H1 (cell line): Measurements from ENCODE around the gene DMRT1. TPM values are rescaled to one million over a fixed set of nuclear protein-coding genes. Genes with fewer than 3 reads are reported as not detected.

Experiments used
- POLR2AphosphoS5 ChIP-seq: IDR thresholded peaks from 2 replicates; pipeline ENCODE4 v1.6.1; 2011; ENCODE audit warnings: low read depth, low read length
- RAD21 ChIP-seq, 2 experiments: IDR thresholded peaks in 1 of 2; conservative IDR thresholded peaks in 1 of 2; 2 replicates each; pipeline ENCODE4 v1.6.1; 2011; ENCODE audit warnings: low read depth in 2 of 2, low read length in 2 of 2, improper control_type of control experiment in 1 of 2, inconsistent platforms in 1 of 2, mild to moderate bottlenecking in 1 of 2, moderate library complexity in 1 of 2
- polyA plus RNA-seq, 7 experiments: library from polyadenylated mRNA; depleted of rRNA in 3 of 7; stranded (reverse) in 5 of 7; unstranded in 2 of 7; fragments of >200 nt in 5 of 7; fragments of 200-250 nt in 2 of 7; gene quantifications; 1 replicate in 5 of 7; 2 replicates in 1 of 7; 4 replicates in 1 of 7; pipeline versions ENCODE4 v1.2.1 to v1.2.3, GENCODE V29; 2011 to 2013; ENCODE audit warnings: missing spikeins in 2 of 7, mixed read lengths in 2 of 7
- total RNA-seq: library from RNA; stranded (reverse); fragmentation: NEBNext Ultra II Directional; extraction: Animal tissue kit (Norgen Biotek cat#: 25700); gene quantifications from 2 replicates; pipeline ENCODE4 v1.2.1, GENCODE V29; 2021

Gene DMRT1
- total and polyA plus RNA-seq, 2 of the 8 experiments (the other 6 are each of a cell fraction or from before 2014, with no cell fraction given) = 0.15 TPM; not detected in 1

DNA sequence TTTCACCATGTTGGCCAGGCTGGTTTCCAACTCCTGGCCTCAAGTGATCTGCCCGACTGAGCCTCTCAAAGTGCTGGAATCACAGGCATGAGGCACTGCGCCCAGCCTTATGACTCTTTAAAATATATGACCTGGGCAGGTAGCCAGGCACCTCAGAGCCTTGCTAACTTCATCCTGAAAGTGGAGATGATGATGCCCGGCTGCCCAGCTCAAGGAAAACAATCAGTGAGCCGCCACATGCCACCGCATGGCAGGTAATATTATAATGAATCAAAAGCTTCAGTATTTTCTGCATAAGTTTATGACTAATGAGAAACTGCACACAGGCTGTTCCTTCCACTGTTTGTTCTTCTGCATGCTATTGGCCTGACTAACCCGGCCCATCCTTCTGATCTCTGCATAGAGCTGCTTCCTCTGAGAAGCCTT, 30.4 kb upstream of the DMRT1 start (continued):
- no peak for TF ChIP-seq RAD21 (IDR thresholded peaks at IDR 0.05 in 1 of 2, conservative IDR thresholded peaks at IDR 0.05 in 1 of 2; ENCODE audit: low read depth in 2 of 2, low read length in 2 of 2)
- TF ChIP-seq POLR2AphosphoS5 = no peak
